Dendritic cell treated with granulocyte-macrophage colony-stimulating factor and Interleukin-4, amounts not matched to agents 40 ng/mL and 50 ng/mL, for 4 days (primary cell): Measurements from ENCODE around the gene KCNK2.

ENCODE experiments used
- H3K27ac Mint-ChIP-seq: one replicate; pipeline ENCODE4 v1.8.0; 2022; ENCODE audit warnings: mild to moderate bottlenecking, mixed read lengths
- H3K27me3 Mint-ChIP-seq: one replicate; pipeline ENCODE4 v1.8.0; 2022; ENCODE audit warnings: mild to moderate bottlenecking, mixed read lengths
- H3K36me3 Mint-ChIP-seq: one replicate; pipeline ENCODE4 v1.8.0; 2022; ENCODE audit warnings: low read depth, mixed read lengths
- H3K4me1 Mint-ChIP-seq: one replicate; pipeline ENCODE4 v1.8.0; 2022; ENCODE audit warnings: low read depth, mixed read lengths
- H3K4me3 Mint-ChIP-seq: one replicate; pipeline ENCODE4 v1.8.0; 2022; ENCODE audit warnings: mild to moderate bottlenecking, moderate library complexity, mixed read lengths
- H3K9me3 Mint-ChIP-seq: one replicate; pipeline ENCODE4 v1.8.0; 2022; ENCODE audit warnings: mixed read lengths
- intact Hi-C: fragments of 100-400 bp; cut with micrococcal nuclease; formaldehyde crosslinking; loops from one replicate; pipeline ENCODE4 v1.15.0; 2022

Gene KCNK2

DNA sequence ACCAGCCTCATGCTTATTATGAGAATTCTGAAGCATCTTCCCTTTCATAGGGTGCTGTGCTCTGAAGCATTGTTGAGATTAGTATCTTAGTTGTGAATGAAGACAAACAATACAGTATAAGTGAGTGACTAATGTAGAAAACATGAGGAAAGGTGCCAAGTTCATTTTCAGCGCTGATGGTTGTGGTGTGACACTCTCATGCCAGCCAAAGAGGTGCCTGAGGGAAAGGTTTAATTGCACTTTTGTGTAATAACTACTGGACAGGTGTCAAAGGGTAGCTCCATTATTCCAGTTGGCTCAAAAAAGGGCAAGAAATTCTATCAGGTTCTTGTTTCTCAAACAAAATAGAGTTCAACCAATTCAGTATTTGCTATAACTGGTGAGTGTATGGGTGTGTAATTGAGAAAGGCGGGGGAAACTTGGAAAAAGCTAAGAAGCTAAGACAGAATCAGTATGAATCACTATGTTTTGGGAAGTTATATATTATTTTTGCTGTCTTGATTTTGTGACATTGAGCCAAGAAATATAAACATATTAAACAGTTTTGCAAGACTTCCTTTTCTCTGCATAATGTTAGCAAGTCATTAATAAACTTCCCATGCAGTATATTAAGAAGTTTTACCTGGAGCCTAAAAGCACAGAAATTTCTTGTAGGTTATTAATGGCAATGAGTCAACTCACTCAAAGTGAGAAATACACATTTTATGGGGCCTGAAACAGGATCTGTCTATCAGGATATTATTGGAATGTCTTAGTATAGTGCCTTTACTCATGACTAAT, 31.8 kb downstream of the KCNK2 start:
- Mint-ChIP-seq H3K36me3 (no peaks in the 10 kb centered on the region), H3K27ac (no peak overlapping the region), H3K9me3 (peaks cover 8% of the 10 kb centered on the region), H3K27me3 (no peaks in the 10 kb centered on the region), H3K4me3 (no peak overlapping the region), H3K4me1 (no peaks in the 10 kb centered on the region)
- intact Hi-C loops: no loop called here

GRCh38 chr1:215115760-215116159, 33.2 kb downstream of the KCNK2 start:
- Mint-ChIP-seq H3K36me3 (no peaks in the 10 kb centered on the region), H3K4me1 (no peaks in the 10 kb centered on the region), H3K27ac (no peak overlapping the region), H3K27me3 (no peaks in the 10 kb centered on the region), H3K4me3 (no peak overlapping the region), H3K9me3 (peaks cover 8% of the 10 kb centered on the region)
- intact Hi-C loops: no loop called here

GRCh38 chr1:215118081-215118480, 35.5 kb downstream of the KCNK2 start:
- Mint-ChIP-seq H3K4me3 (no peak overlapping the region), H3K4me1 (no peaks in the 10 kb centered on the region), H3K9me3 (no peaks in the 10 kb centered on the region), H3K27ac (no peak overlapping the region), H3K36me3 (no peaks in the 10 kb centered on the region), H3K27me3 (no peaks in the 10 kb centered on the region)
- intact Hi-C loops: no loop called here

DNA sequence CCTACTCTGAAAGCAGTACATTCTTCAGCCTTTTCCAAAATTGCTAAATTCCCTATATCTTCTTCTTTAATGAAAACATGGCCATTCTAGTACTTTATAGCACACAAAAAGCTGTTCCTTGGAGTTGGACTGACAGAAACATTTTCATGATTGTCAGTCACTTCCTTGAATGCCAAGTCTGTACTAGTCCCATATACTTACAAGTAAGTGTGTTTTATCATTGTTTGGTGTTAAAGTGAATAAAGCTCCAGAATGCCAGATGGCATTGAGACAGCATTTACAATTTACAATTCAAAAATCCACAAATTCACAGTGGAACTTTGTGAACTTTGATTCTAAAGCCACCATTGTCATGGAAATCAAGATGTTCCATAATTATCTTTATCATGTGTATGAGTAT, 36.5 kb downstream of the KCNK2 start:
- Mint-ChIP-seq H3K4me3 (no peak overlapping the region), H3K27ac (no peak overlapping the region), H3K4me1 (no peaks in the 10 kb centered on the region), H3K36me3 (no peaks in the 10 kb centered on the region), H3K27me3 (no peaks in the 10 kb centered on the region), H3K9me3 (no peaks in the 10 kb centered on the region)
- intact Hi-C loops: no loop called here

GRCh38 chr1:215119719-215120365, 37.3 kb downstream of the KCNK2 start:
- Mint-ChIP-seq H3K4me1 (no peaks in the 10 kb centered on the region), H3K27me3 (no peaks in the 10 kb centered on the region), H3K27ac (no peak overlapping the region), H3K36me3 (no peaks in the 10 kb centered on the region), H3K4me3 (no peak overlapping the region), H3K9me3 (no peaks in the 10 kb centered on the region)
- intact Hi-C loops: no loop called here

- Mint-ChIP-seq H3K4me1 (no peaks in the 10 kb centered on the region), H3K36me3 (no peaks in the 10 kb centered on the region), H3K27ac (no peak overlapping the region), H3K4me3 (no peak overlapping the region), H3K9me3 (no peaks in the 10 kb centered on the region), H3K27me3 (no peaks in the 10 kb centered on the region)
- intact Hi-C loops: no loop called here
Measured at GRCh38 chr1:215128504-215128903, 46.0 kb downstream of the KCNK2 start.

- Mint-ChIP-seq H3K4me3 (no peak overlapping the region), H3K27ac (no peak overlapping the region), H3K27me3 (no peaks in the 10 kb centered on the region), H3K36me3 (no peaks in the 10 kb centered on the region), H3K9me3 (no peaks in the 10 kb centered on the region), H3K4me1 (no peaks in the 10 kb centered on the region)
- intact Hi-C loops: no loop called here
Measured at GRCh38 chr1:215131291-215131690, 48.8 kb downstream of the KCNK2 start.

DNA sequence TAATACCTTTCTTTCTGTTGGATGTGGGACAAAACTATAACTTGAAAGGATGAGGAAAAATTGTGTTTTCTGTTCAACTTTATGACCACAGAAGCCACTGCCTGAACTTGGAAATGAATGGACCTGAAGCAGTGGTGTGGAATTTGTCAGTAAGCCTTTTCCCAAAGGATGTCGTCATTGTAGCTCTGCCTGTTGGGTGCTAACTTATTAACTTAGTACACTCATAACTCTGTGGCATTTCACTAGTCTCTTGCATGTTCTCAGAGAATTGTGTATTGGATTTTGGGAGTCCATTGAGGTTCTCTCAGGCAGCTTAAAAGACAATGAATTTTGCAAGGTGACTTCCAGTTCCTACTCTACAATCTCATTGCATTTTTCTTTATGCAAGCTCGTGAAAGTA, 49.6 kb downstream of the KCNK2 start:
- H3K27ac Mint-ChIP-seq: no peak overlapping the region
- no peaks in the 10 kb centered on the region for H3K27me3 Mint-ChIP-seq
- no peaks in the 10 kb centered on the region for H3K36me3 Mint-ChIP-seq
- H3K4me3 Mint-ChIP-seq: no peak overlapping the region
- H3K9me3 Mint-ChIP-seq: no peaks in the 10 kb centered on the region
- intact Hi-C loops: no loop called here
- no peaks in the 10 kb centered on the region for H3K4me1 Mint-ChIP-seq

DNA sequence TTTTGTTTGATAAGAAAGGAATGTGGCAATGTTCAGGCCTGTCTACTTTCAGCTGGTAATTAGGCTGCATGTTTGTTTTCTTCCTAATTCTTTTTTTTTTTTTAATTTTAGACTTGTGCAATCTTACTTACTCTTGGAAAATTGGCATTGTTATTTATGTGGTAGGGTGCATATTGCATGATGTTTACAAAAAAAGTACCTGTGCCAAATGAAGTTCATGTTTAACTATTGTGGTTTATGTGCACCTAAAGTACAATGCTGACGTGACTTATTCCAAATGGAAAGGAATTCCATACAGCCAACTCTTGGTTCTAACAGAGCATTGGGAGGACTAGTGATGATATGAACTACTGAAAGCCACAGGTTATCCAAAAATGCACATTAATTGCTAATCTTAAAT, 51.0 kb downstream of the KCNK2 start:
- H3K4me1 Mint-ChIP-seq: no peaks in the 10 kb centered on the region
- no peak overlapping the region for H3K27ac Mint-ChIP-seq
- H3K4me3 Mint-ChIP-seq: no peak overlapping the region
- intact Hi-C loops: no loop called here
- no peaks in the 10 kb centered on the region for H3K36me3 Mint-ChIP-seq
- H3K9me3 Mint-ChIP-seq: no peaks in the 10 kb centered on the region
- no peaks in the 10 kb centered on the region for H3K27me3 Mint-ChIP-seq

- no peak overlapping the region for H3K4me3 Mint-ChIP-seq
- H3K27ac Mint-ChIP-seq: no peak overlapping the region
- intact Hi-C loops: no loop called here
- H3K4me1 Mint-ChIP-seq: no peaks in the 10 kb centered on the region
- peaks cover 15% of the 10 kb centered on the region for H3K9me3 Mint-ChIP-seq
- no peaks in the 10 kb centered on the region for H3K27me3 Mint-ChIP-seq
- H3K36me3 Mint-ChIP-seq: no peaks in the 10 kb centered on the region
Measured at GRCh38 chr1:215137985-215138384, 55.4 kb downstream of the KCNK2 start.

DNA sequence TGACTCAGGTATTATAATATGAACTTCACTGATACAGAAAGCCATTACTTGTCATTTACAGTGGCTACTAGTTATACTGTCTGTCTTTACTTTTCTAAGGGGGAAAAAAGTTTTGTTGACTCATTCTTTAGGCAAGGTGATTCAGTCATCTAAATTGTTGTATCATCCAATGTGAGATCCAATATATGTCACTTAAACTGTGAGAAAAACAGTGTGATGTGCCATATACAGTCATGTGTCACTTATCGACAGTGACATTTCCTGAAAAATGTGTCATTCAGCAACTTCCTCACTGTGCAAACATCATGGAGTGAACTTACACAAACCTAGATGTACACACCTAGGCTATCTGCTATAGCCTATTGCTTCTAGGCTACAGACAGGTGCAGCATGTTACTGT, 57.6 kb downstream of the KCNK2 start:
- H3K27me3 Mint-ChIP-seq: no peaks in the 10 kb centered on the region
- H3K9me3 Mint-ChIP-seq: peaks cover 16% of the 10 kb centered on the region
- no peak overlapping the region for H3K27ac Mint-ChIP-seq
- no peak overlapping the region for H3K4me3 Mint-ChIP-seq
- intact Hi-C loops: no loop called here
- H3K36me3 Mint-ChIP-seq: no peaks in the 10 kb centered on the region
- H3K4me1 Mint-ChIP-seq: no peaks in the 10 kb centered on the region

GRCh38 chr1:215141460-215141859, 58.9 kb downstream of the KCNK2 start:
- no peaks in the 10 kb centered on the region for H3K27me3 Mint-ChIP-seq
- intact Hi-C loops: no loop called here
- peaks cover 16% of the 10 kb centered on the region for H3K9me3 Mint-ChIP-seq
- no peak overlapping the region for H3K4me3 Mint-ChIP-seq
- H3K27ac Mint-ChIP-seq: no peak overlapping the region
- no peaks in the 10 kb centered on the region for H3K4me1 Mint-ChIP-seq
- H3K36me3 Mint-ChIP-seq: no peaks in the 10 kb centered on the region

- no peaks in the 10 kb centered on the region for H3K36me3 Mint-ChIP-seq
- H3K4me1 Mint-ChIP-seq: no peaks in the 10 kb centered on the region
- no peak overlapping the region for H3K27ac Mint-ChIP-seq
- peaks cover 16% of the 10 kb centered on the region for H3K9me3 Mint-ChIP-seq
- H3K4me3 Mint-ChIP-seq: no peak overlapping the region
- intact Hi-C loops: no loop called here
- no peaks in the 10 kb centered on the region for H3K27me3 Mint-ChIP-seq
Measured at GRCh38 chr1:215143497-215143896, 61.0 kb downstream of the KCNK2 start.

DNA sequence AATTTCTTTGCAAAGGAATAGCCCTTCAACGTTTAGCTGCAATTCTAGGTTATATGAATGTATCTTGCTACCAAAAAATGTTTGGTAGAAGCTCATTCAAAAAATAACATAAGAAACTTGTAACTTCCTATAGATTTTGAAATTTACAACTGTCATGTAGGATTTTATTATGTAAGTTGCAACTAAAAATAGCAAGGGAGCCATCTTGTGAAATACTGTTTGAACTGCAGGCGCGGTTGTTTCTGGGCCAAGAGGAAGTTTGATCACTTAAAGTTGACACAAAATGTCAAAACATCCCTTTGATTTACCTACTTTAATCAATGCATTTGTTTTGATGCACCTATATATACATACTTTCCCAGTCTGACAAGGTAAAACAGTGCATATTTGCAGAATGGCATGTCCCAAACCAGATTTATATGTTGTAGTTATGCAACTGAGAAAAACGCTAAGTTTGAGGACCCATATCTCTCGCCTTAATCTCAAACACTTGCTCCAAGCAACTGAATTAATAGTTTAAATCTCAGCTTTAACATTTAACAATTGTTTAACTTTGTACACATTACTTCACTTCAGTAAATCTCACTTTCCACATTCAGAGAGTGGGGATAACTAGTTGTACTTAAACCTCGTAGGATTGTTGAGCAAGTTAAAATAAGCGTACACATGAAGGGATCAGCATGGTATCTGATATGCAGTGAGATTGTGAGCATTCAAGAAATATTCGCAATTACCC, 63.9 kb downstream of the KCNK2 start:
- Mint-ChIP-seq H3K4me3 (no peak overlapping the region), H3K9me3 (peaks cover 16% of the 10 kb centered on the region), H3K27ac (no peak overlapping the region), H3K4me1 (no peaks in the 10 kb centered on the region), H3K27me3 (no peaks in the 10 kb centered on the region), H3K36me3 (no peaks in the 10 kb centered on the region)
- intact Hi-C loops: loop anchor here (5.0 kb wide), 1 partner anchor 519 kb away; no protein-coding TSS in a partner anchor
